ENCODE data around the gene NOB1. TPM values are rescaled to one million over a fixed set of nuclear protein-coding genes. Genes with fewer than 3 reads are reported as not detected.
"Not testable (repeated sequence)": the region's sequence is repeated elsewhere in the genome, so short reads cannot be mapped to it uniquely, and the experiment has no call there.

Gene NOB1
- polyA plus RNA-seq (ENCODE audit: insufficient read length) = 48.3 TPM

- DNase-seq = peak; percentile 99
These were observed at the start of gene NOB1 for GRCh38 chr16:69754469-69755310. NOB1 (minus strand) TSS chr16:69754926; CDS start chr16:69754910, 16 bp downstream.

GRCh38 chr16:69804297-69804696 is 49.6 kb upstream of the NOB1 start:
- peak; percentile 48 for DNase-seq

- no peak for DNase-seq
These were observed 44.9 kb upstream of the NOB1 start for GRCh38 chr16:69799611-69800031.

- no peak for DNase-seq
These were observed 43.7 kb upstream of the NOB1 start for GRCh38 chr16:69798466-69798865.

- peak; percentile 68 for DNase-seq
These were observed 41.8 kb upstream of the NOB1 start for GRCh38 chr16:69796285-69797118.

GRCh38 chr16:69794486-69794885 is 39.8 kb upstream of the NOB1 start:
- no peak for DNase-seq

- no peak for DNase-seq
These were observed 38.8 kb upstream of the NOB1 start for GRCh38 chr16:69793526-69793925.

- DNase-seq = not testable (repeated sequence)
These were observed 36.7 kb upstream of the NOB1 start for GRCh38 chr16:69791391-69791847.

- DNase-seq = no peak
These were observed 33.2 kb upstream of the NOB1 start for GRCh38 chr16:69787883-69788282.

- no peak for DNase-seq
These were observed 29.9 kb upstream of the NOB1 start for GRCh38 chr16:69784586-69784985.

GRCh38 chr16:69781118-69781517 is 26.4 kb upstream of the NOB1 start:
- no peak for DNase-seq

GRCh38 chr16:69779724-69780123 is 25.0 kb upstream of the NOB1 start:
- no peak for DNase-seq

- DNase-seq = no peak
These were observed 20.8 kb upstream of the NOB1 start for GRCh38 chr16:69775563-69775962.

GRCh38 chr16:69773260-69773947 is 18.7 kb upstream of the NOB1 start:
- no peak for DNase-seq

- no peak for DNase-seq
These were observed 16.9 kb upstream of the NOB1 start for GRCh38 chr16:69771651-69771967.

GRCh38 chr16:69769404-69769803 is 14.7 kb upstream of the NOB1 start:
- DNase-seq = no peak

- DNase-seq = peak; percentile 82
These were observed 13.9 kb upstream of the NOB1 start for GRCh38 chr16:69768666-69769065.

- no peak for DNase-seq
These were observed 12.9 kb upstream of the NOB1 start for GRCh38 chr16:69767459-69768229.

- no peak for DNase-seq
These were observed 8.8 kb upstream of the NOB1 start for GRCh38 chr16:69763599-69763942.

- peak; percentile 49 for DNase-seq
These were observed 8.3 kb upstream of the NOB1 start for GRCh38 chr16:69762814-69763598.

All from hindlimb muscle (tissue), 1 donor.